Right lung (tissue), 5 donors: ENCODE measurements around the gene NHLH2. TPM values are rescaled to one million over a fixed set of nuclear protein-coding genes. Genes with fewer than 3 reads are reported as not detected.

Experiments
- DNase-seq, 2 donors: peaks; one replicate each; pipeline ENCODE4 v3.0.0-alpha.2; 2013
- polyA plus RNA-seq, 5 donors: library from polyadenylated mRNA; unstranded; fragments of 120-200 nt; gene quantifications; one replicate each; pipeline versions ENCODE4 v1.2.1 to v1.2.3, GENCODE V29; 2013; ENCODE audit warnings: inconsistent platforms in 1 of 5, low replicate concordance in 1 of 5; ENCODE audit not compliant: insufficient read length in 5 of 5, insufficient read depth in 1 of 5

The NHLH2 gene
- polyA plus RNA-seq, 5 donors, result not detected

GRCh38 chr1:115802416-115802815, 38.5 kb downstream of the NHLH2 start:
- DNase-seq, result no peak

- no peak for DNase-seq
These were observed 43.4 kb downstream of the NHLH2 start for GRCh38 chr1:115797486-115797885.

GRCh38 chr1:115796897-115797296, 44.0 kb downstream of the NHLH2 start:
- DNase-seq, result no peak

GRCh38 chr1:115796036-115796435, 44.9 kb downstream of the NHLH2 start:
- no peak for DNase-seq

GRCh38 chr1:115794976-115795639, 45.8 kb downstream of the NHLH2 start:
- no peak for DNase-seq

DNA sequence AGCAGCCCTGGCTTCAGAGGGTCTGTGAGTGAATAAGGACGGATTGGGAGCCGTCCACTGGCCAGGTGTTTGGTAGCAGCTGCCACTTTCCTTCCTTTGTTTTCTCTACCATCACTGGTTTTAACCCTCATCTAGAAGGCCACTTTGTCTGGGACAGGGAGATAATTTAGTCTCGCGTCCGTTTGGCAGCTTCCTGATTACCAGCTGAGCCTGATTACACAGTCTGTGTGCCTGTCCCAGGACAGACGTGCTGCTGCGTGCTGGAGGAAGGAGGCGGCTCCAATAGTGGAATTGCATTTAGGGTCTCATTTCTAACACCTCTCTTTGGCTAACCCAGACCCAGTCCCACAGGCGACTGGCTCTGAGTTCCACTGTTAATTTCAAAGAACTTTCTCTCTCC, 47.8 kb downstream of the NHLH2 start:
- DNase-seq, result no peak

GRCh38 chr1:115791816-115792215, 49.1 kb downstream of the NHLH2 start:
- no peak for DNase-seq

DNA sequence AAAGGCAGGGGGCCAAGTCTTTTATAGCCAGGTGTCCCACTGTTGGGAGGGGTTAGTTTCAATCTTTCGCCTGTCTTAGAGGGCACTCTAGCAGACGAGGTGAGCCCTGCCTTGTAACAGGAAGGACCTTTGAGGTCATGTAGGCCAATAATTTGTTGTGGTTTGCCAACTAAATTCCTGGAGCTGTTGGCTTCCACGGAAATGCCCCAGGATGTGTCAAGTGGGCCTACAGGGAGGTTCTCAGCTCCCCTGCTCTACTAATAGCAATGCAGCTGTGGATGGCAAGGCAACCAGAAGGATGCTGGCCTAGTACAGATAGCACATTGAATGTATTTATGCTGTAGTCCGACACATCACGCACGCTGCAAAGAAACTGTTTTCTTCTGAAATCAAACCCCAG, 50.1 kb downstream of the NHLH2 start:
- no peak for DNase-seq

- no peak for DNase-seq
These were observed 50.6 kb downstream of the NHLH2 start for GRCh38 chr1:115790356-115790755.

Other genes with a start within 250 kb of the NHLH2 start
- 10 to 100 TPM; 12.8 to 18.1 (median 14.1) TPM for gene VANGL1, start 199.2 kb downstream of the NHLH2 start, polyA plus RNA-seq
- gene CASQ2, start 72.4 kb downstream of the NHLH2 start, polyA plus RNA-seq, result 10 to 100 TPM in 1 of 5 donors, 1 to 10 TPM in 1, under 1 TPM in 3; 0.46 to 13.8 (median 0.79) TPM
- gene SLC22A15, start 135.4 kb upstream of the NHLH2 start, polyA plus RNA-seq, result 1 to 10 TPM; 2.8 to 5.2 (median 3.8) TPM